LoVo (cell line): ENCODE measurements around the gene TSPAN33.
"Not testable (repeated sequence)": the region's sequence is repeated elsewhere in the genome, so short reads cannot be mapped to it uniquely, and the experiment has no call there.

ENCODE experiments used
- DNase-seq: peaks from one replicate; pipeline ENCODE4 v3.0.0-alpha.2; 2016; ENCODE audit warnings: low spot score

Gene TSPAN33

DNA sequence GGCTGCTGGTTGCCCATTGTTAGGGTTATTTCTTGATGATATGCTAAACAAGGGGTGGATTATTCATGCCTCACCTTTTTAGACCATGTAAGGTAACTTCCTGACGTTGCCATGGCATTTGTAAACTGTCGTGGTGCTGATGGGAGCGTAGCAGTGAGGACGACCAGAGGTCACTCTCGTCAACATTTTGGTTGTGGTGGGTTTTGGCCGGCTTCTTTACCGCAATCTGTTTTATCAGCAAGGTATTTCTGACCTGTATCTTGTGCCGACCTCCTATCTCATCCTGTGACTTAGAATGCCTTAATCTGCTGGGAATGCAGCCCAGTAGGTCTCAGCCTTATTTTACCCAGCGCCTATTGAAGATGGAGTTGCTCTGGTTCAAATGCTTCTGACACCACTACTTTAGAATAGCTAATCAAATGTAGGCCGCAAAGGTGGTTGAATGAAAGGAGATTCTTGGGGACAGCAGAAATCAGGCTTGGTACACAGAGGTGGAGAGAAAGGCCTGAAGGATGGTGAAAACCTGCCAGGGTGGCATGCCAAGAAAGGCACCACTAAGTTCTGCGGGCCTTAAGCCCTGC is 26.0 kb downstream of the TSPAN33 start:
- DNase-seq = no peak

DNA sequence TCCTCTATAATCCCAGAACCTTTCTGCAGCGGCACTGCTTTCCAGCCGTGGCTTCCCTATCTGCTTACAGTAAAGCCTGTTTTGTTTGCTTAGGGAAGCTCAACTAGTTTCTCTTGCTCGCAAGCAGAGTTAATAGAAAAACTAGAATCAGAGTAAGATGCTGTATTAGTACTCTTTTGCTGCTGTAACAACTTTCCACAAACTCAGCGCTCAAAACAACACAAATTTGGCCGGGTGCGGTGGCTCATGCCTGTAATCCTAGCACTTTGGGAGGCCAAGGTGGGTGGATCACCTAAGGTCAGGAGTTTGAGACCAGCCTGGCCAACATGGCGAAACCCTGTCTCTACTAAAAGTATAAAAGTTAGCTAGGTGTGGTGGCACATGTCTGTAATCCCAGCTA is 29.4 kb downstream of the TSPAN33 start:
- DNase-seq = not testable (repeated sequence)

DNA sequence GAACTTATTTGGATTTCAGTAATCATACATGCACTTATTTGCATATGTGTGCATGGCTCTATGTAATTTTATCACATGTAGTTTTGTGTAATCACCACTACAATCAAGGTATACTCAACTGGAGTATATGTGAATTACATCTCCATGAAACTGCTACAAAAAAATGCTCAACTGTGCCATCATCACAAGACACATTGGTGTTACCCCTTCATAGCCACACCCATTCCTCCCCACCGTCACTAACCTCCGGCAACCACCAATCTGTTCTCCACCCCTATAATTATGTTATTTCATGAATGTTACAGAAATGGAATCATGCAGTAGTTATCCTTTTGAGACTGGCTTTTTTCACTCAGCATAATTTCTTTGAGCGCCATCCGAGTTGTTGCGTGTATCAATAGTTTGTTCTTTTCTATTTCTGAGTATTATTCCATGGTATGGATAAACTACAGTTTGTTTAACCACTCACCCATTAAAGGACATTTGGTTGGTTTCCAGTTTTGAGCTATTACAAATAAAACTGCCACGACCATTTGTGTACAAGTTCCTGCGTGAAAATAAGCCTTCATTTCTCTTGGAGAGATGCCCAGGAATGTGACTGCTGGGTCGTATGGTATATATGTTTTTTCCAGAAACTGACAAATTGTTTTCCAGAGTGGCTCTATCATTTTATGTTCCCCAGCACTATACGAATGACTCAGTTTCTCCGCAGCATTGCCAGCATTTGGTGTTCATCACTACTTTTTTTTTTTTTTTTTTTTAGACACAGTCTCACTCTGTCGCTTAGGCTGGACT is 32.6 kb downstream of the TSPAN33 start:
- DNase-seq = no peak

DNA sequence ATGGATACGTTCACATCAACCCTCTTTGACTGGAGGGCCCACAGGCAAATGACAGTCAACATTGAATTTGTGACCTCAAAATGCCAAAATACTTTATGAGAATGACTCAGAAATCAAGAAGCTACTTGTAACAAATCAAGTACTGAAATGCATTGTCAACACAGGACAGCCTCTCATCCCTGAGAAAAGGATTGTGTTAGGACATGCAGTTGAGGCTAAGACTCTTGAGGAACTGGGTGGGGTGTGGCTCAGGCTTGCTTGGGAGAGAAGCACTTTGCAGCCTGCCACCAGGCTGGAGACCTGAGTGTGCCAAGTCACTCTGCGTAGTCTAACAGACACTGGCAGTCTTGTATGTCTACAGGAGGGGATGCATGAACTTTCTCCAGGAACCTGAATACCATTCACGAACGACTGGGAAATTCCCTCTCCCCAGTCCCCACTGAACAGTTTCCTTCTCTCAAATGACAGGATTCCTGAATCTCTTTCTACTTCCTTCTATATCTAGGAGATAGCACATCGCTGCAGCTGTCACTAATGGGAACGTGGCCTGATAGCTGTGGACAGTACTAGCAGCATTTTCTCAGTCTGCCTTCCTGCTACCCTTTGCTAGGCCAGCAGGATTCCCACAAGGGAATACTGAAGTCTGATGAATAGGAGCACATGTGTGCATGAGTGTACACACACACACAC is 40.6 kb downstream of the TSPAN33 start:
- no peak for DNase-seq

DNA sequence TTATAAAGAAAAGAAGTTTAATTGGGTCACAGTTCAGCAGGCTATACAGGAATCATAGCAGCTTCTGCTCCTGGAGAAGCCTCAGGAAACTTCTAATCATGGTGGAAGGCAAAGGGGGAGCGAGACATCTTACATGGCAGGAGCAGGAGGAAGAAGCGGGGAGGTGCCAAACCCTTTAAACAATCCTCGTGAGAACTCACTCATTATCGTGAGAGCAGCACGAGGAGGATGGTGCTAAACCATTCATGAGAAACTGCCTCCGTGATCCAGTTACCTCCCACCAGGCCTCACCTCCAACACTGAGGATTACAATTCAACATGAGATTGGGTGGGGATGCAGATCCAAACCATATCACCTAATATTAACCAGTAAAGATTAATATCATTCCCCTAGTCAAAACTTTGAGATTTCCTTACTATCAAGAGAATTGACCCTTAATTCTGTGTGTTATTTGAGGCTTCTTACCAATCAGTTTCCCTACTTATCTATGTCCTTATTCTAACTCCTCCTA is 42.3 kb downstream of the TSPAN33 start:
- DNase-seq = no peak

DNA sequence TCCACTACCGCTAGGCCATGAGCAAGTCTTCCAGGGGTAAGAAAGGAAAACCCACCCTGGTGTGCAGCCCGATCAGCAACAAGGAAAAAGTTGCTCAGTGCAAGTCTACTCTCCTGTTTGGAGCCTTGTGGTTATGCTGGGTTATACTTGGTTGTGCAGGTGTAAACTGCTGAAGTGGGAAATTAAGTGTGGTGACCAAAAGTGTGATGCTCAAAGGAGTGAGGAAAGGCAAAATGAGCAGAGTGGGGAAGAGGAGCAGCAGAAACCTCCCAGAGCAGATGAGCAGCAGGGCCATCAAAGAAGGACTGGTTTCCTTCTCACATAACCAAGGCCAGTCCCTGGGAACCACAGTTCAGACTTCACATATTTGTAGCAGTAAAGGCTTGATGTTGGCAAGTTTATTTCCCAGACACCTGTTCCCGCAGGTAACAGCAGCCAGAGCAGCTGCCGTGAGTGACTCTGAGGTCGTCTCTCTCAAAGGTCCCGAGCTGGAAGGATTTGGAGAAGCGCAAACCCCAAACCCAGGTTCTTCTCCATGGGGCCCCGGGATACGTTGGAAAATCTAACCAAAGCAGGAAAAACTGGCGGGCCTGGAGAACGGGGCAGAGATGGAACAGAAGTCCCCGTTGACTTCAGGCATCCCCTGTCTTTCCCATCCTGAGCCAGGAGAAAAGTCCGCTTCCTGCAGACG is 43.3 kb downstream of the TSPAN33 start:
- no peak for DNase-seq

DNA sequence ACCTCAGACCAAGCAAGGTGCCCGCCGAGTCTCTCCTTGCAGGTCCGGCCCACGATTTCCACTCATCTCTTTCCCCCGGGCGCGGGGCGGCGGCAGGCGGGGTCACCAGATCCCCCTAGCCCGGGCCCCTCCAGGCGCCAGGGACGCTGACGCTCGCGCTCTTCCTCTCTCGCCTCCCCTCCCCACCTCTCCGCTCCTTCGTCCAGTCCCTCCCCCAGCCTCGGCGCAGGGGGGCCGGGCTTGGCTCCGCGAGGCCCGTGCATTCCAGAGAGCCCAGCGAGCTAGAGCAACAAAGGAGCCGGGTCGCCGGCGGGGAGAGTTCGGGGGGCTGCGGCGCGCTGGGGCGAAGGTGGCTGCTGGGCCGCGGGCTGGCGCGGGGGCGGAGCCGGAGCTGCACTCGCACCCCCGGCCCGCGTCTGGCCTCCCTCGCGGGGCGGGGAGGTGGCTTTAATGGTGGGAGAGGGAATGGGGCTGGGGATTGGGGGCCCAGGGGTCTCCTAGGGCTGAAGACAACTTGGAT is 43.9 kb downstream of the TSPAN33 start, which contains the start of gene SMO:
SMO (plus strand) TSS at position 262 of the 520 bp plus-strand sequence. CDS start 519 bp downstream, outside the sequence.
- DNase-seq = no peak

DNA sequence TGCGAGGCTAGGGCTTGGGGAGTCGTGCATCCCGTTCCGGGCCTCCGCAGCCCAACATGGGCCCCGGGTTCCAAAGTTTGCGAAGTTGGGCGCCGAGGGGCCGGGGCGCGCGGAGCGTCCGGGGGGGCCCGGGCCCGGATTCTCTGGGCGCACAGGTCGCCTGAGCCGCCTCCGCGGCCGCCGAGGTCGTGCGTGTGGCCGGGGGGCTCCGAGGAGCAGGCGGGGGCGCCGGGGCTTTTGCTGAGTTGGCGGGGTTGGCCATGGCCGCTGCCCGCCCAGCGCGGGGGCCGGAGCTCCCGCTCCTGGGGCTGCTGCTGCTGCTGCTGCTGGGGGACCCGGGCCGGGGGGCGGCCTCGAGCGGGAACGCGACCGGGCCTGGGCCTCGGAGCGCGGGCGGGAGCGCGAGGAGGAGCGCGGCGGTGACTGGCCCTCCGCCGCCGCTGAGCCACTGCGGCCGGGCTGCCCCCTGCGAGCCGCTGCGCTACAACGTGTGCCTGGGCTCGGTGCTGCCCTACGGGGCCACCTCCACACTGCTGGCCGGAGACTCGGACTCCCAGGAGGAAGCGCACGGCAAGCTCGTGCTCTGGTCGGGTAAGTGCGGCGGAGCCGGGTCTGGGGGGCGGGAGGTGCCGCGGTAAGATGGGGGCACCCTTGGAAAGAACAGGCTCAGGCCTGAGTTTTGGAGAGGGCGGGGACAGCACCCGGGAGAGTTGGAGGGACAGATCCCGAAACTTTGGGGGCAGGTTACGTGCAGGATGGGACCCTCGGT is 44.6 kb downstream of the TSPAN33 start:
- DNase-seq = no peak

DNA sequence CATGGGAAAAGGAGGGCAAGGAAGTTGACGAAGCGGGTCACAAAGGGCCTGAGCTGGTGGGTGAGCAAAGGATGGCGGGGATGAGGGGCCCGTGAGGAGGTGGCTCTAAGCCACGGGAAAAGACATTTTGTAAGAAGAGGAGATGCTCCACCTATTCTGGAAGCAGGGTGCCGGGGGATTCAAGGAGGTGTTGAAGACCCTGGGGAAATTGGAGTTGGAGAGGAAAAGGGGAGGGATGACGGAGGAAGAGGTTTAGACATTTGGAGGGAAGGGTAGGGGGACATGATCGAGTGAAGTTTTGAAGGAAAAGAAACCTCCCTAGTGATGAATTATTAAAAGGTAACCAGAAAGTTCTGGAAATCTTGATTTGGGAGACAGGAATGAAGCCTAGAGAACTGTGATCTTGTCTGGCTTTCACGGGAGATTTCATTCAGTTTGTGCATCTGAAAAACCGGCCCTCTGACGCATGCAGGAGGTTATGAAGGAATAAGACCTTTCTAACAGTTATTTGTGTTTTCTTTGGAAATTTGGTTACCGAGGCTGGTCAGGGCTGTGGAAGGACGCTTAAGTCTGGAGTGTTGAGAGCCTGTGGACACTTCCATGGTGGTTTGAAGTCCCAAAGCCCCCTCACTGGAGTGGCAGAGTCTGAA is 45.3 kb downstream of the TSPAN33 start:
- no peak for DNase-seq

DNA sequence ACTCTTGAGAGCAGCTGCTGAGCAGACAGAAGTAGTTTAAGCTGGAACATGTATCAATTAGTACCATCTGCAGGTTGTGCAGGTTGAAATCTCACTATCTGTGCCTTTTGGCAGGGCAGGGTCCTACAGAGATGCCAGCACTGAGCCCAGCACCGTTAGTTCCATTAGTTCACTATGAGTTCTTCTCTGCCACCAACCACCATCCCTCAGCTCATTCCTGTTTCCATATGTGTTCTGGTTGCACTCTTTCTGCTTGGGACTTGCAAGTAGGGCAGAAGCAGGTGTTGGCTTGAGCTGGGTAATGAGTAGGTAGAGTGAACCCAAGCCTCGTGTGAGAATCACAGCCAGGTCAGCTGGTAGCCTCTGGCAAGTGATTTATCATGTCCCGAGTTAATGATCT is 46.8 kb downstream of the TSPAN33 start:
- no peak for DNase-seq

DNA sequence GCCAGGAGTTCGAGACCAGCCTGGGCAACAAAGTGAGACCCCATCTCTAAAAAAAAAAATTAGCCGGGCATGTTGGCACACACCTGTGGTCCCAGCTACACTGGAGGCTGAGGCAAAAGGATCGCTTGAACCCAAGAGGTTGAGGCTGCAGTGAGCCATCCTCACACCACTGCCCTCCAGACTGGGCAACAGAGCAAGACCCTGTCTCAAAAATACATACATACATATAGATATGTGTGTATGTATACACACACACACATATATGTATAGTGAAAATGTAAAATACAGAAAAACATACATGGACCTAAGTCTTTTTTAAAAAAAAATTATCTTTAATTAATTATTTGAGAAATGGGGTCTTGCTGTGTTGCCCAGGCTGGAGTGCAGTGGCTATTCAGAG is 49.4 kb downstream of the TSPAN33 start:
- no peak for DNase-seq

DNA sequence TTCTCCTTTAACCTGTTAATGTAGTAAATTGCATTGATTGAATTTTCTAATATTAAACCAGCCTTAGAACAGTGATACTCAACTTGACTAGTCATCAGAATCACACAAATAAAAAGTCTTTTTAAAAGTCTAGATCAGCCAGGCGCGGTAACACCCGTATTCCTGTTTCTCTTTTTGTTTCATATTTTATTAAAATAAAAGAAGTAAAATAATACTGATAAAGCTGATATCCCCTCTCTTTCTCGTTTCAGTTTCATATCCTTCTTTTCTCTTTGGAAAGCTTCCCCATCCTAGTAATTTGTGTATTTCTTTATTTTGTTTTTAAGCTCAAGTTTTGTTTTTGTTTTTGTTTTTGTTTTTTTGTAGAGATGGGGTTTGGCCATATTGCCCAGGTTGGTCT is 53.3 kb downstream of the TSPAN33 start:
- no peak for DNase-seq

DNA sequence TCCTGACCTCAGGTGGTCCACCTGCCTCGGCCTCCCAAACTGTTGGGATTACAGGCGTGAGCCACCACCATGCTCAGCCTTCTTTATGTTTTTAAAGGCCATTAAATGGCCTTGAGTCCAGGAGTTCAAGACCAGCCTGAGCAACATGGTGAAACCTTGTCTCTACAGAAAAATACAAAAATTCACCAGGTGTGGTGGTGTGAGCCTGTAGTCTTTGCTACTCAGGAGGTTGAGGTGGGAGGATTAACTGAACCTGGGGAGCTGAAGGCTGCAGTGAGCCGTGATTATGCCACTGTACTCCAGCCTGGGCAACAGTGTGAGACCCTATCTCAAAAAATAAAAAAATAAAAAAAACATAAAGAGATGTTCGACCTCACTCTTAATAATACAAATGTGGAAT is 54.9 kb downstream of the TSPAN33 start:
- no peak for DNase-seq

DNA sequence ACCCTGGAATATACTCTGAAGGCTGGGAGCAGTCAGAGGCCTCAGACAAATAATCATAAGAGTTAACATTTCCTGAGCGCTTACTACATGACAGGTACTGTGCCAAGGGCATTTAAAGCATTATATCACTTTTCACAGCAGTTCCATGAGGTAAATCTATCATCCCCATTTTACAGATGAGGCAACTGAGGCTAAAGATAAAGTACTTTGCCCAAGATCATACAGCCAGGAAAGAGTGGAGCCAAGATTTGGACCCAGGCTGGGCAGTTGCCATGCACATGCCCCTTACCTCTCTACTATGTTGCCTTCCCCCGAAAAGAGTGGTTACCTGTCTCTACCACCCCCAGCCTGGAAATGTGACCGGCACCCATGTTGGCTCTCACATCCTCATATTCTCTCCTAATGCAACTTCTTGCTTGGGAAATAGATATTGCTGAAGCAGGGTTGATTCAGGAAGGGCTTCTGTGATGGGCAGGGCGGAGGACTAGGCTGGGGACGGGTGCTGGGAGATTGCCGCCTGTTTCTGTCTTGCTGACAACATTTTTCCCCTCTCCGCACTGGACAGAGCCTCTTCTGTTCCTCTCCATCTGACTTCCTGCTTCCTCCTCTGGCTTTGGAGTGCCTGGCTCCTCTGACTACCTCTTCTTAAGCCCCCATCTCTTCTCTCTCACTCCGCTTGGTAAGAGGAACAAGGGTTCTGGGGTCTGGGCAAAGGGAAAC is 57.7 kb downstream of the TSPAN33 start:
- no peak for DNase-seq

DNA sequence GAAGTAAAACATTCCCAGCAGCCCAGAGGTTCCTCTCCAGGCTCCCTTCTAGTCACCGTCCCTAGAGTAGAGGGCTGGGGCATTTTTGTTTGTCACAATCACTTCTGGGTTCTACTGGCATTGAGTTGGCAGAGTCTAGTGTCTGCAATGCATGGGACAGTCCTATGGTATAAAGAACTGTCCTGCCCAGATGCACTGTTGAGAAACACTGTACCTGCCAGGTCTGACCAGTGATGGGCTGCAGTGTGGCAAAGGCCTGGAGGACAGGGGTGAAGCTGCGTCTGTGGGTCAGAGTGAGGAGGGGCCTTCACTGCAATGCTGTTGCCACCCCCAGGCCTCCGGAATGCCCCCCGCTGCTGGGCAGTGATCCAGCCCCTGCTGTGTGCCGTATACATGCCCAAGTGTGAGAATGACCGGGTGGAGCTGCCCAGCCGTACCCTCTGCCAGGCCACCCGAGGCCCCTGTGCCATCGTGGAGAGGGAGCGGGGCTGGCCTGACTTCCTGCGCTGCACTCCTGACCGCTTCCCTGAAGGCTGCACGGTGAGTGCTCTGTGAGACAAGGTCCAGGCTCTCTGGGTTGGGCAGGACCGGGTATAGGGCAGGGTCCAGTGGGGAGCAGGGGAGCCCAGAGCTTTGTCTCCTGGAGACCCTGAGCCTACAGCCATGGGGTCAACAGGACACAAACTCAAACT is 58.7 kb downstream of the TSPAN33 start:
- no peak for DNase-seq

DNA sequence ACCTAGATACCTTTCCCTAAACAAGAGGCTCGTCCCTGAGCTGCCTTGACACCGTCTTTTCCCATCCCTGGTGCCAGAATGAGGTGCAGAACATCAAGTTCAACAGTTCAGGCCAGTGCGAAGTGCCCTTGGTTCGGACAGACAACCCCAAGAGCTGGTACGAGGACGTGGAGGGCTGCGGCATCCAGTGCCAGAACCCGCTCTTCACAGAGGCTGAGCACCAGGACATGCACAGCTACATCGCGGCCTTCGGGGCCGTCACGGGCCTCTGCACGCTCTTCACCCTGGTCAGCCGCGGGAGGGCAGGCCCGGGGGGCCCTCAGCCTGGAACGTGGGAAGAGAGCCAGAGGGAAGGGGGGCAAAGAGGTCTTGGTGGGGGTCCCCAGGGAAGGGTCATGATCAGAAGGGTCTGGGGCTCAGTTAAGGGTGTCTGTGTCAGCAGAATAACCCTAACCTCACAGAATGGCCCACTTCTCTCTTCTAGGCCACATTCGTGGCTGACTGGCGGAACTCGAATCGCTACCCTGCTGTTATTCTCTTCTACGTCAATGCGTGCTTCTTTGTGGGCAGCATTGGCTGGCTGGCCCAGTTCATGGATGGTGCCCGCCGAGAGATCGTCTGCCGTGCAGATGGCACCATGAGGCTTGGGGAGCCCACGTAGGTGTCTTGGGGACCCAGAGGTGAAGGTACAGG is 60.8 kb downstream of the TSPAN33 start:
- DNase-seq = no peak

DNA sequence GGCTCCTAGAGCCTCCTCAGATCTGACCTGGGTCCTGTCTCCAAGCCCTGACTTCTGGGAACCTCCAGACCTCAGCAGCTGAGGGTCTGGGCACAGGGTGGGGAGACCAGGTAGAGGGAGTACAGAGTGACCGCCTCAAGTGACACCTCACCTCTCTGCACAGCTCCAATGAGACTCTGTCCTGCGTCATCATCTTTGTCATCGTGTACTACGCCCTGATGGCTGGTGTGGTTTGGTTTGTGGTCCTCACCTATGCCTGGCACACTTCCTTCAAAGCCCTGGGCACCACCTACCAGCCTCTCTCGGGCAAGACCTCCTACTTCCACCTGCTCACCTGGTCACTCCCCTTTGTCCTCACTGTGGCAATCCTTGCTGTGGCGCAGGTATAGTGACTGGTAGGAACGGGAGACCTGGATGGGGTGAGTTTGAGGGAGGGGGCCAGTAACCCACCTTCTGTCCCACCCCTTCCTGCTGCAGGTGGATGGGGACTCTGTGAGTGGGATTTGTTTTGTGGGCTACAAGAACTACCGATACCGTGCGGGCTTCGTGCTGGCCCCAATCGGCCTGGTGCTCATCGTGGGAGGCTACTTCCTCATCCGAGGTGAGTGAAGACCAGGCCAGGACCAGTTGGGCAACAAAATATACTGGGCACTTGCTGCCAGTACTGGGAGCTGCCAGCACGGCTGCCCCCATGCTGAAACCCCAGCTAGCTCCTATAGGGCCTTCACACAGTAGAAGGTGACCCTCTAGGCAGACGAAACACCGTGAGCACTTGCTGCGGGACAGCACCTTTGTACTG is 61.7 kb downstream of the TSPAN33 start:
- DNase-seq = no peak

DNA sequence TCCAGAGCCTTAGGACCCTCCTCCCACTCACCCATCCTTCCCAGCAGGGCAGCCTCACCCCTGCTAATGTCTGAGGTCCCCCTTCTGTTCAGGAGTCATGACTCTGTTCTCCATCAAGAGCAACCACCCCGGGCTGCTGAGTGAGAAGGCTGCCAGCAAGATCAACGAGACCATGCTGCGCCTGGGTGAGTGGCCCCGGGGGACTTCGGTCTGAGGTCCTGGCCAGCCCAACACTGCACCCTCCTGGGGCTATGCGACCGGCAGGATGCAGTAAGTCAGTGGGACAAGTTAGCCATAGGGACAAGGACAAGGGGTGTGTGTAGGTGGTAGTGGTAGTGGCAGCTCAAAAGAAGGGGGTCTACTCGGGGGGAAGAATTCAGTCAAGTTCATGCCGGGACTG is 64.2 kb downstream of the TSPAN33 start:
- DNase-seq = no peak
